22Rv1 (cell line): Measurements from ENCODE around the gene RBMS1.

Experiments
- ZFX ChIP-seq: fragments of 450-650 bp; IDR thresholded peaks from 2 replicates; pipeline ENCODE4 v1.6.1; 2017; ENCODE audit warnings: antibody characterized with exemption, borderline replicate concordance
- TF ChIP-seq, protein P1 (sequence below): fragments of 450-650 bp; IDR thresholded peaks from 2 replicates; pipeline ENCODE4 v1.5.1; 2017; ENCODE audit warnings: mild to moderate bottlenecking

DNA sequence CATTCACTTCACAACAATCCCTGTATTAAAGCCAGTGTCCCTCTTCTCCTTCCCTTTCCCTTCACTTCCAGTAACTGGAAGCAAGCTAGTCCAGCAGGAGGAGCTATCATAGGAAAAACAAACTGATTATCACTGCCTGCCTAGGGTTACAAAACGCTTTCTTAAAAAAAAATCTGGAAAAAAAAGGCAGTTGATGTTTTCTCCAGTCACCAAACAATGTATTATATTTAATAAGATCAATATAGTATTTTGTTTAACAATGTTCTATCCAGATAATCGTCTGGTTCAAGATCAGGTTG, 214.8 kb downstream of the RBMS1 start:
- TF ChIP-seq, protein P1, sequence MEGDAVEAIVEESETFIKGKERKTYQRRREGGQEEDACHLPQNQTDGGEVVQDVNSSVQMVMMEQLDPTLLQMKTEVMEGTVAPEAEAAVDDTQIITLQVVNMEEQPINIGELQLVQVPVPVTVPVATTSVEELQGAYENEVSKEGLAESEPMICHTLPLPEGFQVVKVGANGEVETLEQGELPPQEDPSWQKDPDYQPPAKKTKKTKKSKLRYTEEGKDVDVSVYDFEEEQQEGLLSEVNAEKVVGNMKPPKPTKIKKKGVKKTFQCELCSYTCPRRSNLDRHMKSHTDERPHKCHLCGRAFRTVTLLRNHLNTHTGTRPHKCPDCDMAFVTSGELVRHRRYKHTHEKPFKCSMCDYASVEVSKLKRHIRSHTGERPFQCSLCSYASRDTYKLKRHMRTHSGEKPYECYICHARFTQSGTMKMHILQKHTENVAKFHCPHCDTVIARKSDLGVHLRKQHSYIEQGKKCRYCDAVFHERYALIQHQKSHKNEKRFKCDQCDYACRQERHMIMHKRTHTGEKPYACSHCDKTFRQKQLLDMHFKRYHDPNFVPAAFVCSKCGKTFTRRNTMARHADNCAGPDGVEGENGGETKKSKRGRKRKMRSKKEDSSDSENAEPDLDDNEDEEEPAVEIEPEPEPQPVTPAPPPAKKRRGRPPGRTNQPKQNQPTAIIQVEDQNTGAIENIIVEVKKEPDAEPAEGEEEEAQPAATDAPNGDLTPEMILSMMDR = 0 out of 2 replicates have a peak, but pooled peaks have one; percentile 3
- TF ChIP-seq ZFX = no peak
